Hepatocyte (in vitro differentiated cells): Measurements from ENCODE around the gene CDK2AP2. TPM values are rescaled to one million over a fixed set of nuclear protein-coding genes. Genes with fewer than 3 reads are reported as not detected.

Source experiments
- DNase-seq: peaks from one replicate; pipeline ENCODE4 v3.0.0-alpha.2; 2016; ENCODE audit warnings: low spot score
- H2AFZ ChIP-seq: fragments of 200-600 bp; sonication (generic); 2 replicates; pipeline ENCODE4 v1.6.0; 2016; ENCODE audit warnings: antibody characterized with exemption, mild to moderate bottlenecking
- H3K27ac ChIP-seq: fragments of 200-600 bp; sonication (generic); 2 replicates; pipeline ENCODE4 v1.5.1; 2016; ENCODE audit warnings: mild to moderate bottlenecking
- H3K27me3 ChIP-seq: fragments of 200-600 bp; sonication (generic); 2 replicates; pipeline ENCODE4 v1.6.1; 2016
- H3K36me3 ChIP-seq: fragments of 200-600 bp; sonication (generic); replicated peaks from 2 replicates; pipeline ENCODE4 v1.5.1; 2016; ENCODE audit warnings: low read depth; ENCODE audit not compliant: insufficient read depth
- H3K4me1 ChIP-seq: fragments of 200-600 bp; sonication (generic); 2 replicates; pipeline ENCODE4 v1.5.1; 2016; ENCODE audit warnings: mild to moderate bottlenecking, moderate library complexity; ENCODE audit not compliant: insufficient read depth
- H3K4me2 ChIP-seq: fragments of 200-600 bp; sonication (generic); 2 replicates; pipeline ENCODE4 v1.6.0; 2016
- H3K4me3 ChIP-seq: fragments of 200-600 bp; sonication (generic); 2 replicates; pipeline ENCODE4 v1.5.1; 2016; ENCODE audit warnings: mild to moderate bottlenecking
- H3K79me2 ChIP-seq: fragments of 200-600 bp; sonication (generic); 2 replicates; pipeline ENCODE4 v1.6.0; 2017; ENCODE audit warnings: mild to moderate bottlenecking
- H3K9me2 ChIP-seq: fragments of 200-600 bp; sonication (generic); replicated peaks from 2 replicates; pipeline ENCODE4 v1.6.0; 2017; ENCODE audit warnings: mild to moderate bottlenecking; ENCODE audit not compliant: insufficient read depth
- H3K9me3 ChIP-seq: fragments of 200-600 bp; sonication (generic); 2 replicates; pipeline ENCODE4 v1.5.1; 2016; ENCODE audit warnings: low read depth, mild to moderate bottlenecking
- H4K20me1 ChIP-seq: fragments of 200-600 bp; sonication (generic); 2 replicates; pipeline ENCODE4 v1.6.0; 2016; ENCODE audit warnings: mild to moderate bottlenecking; ENCODE audit not compliant: insufficient read depth, poor library complexity, severe bottlenecking
- CTCF ChIP-seq: fragments of 200-600 bp; sonication (generic); IDR thresholded peaks from 2 replicates; pipeline ENCODE4 v1.5.1; 2016; ENCODE audit warnings: antibody characterized with exemption, mild to moderate bottlenecking; ENCODE audit not compliant: poor library complexity
- EZH2 ChIP-seq: fragments of 200-600 bp; sonication (generic); IDR thresholded peaks from 2 replicates; pipeline ENCODE4 v1.6.1; 2016; ENCODE audit warnings: antibody characterized with exemption, mild to moderate bottlenecking, borderline replicate concordance
- EZH2phosphoT487 ChIP-seq: fragments of 200-600 bp; sonication (generic); IDR thresholded peaks from one replicate; pipeline ENCODE4 v1.6.1; 2018; ENCODE audit warnings: antibody characterized with exemption, mild to moderate bottlenecking, low read depth, moderate library complexity; ENCODE audit not compliant: unreplicated experiment, severe bottlenecking
- WGBS: methylation state at CpG from one replicate; pipeline ENCODE4 v1.1.6; 2016; ENCODE audit warnings: low lambda C conversion rate; ENCODE audit errors: missing lambda C conversion rate; 5-methylcytosine and 5-hydroxymethylcytosine counted together
- polyA plus RNA-seq: library from polyadenylated mRNA; unstranded; fragments of >200 nt; fragmentation: Nextera tagmentation; extraction: Ambion mirVana; gene quantifications from 2 replicates; pipeline ENCODE4 v1.2.1, GENCODE V29; 2016
- total RNA-seq: library from RNA; depleted of rRNA; stranded (reverse); fragments of >200 nt; gene quantifications from 2 replicates; pipeline ENCODE4 v1.2.3, GENCODE V29; 2014

Gene CDK2AP2
- total and polyA plus RNA-seq, 2 experiments from 2014 or later, result 47.3 to 177 TPM

- WGBS, result 91% methylated on average over 18 of the region's 24 CpGs
- no peaks in the 10 kb centered on the region for H3K79me2 ChIP-seq
- no peak overlapping the region for H3K4me3 ChIP-seq
- no peaks in the 10 kb centered on the region for H3K27me3 ChIP-seq
- H2AFZ ChIP-seq, result no peak overlapping the region
- no peaks in the 10 kb centered on the region for H3K9me3 ChIP-seq
- H4K20me1 ChIP-seq, result no peaks in the 10 kb centered on the region
- no peak for TF ChIP-seq CTCF
- no peak for TF ChIP-seq EZH2phosphoT487
- DNase-seq, result no peak
- H3K9me2 ChIP-seq, result no peaks in the 10 kb centered on the region
- H3K4me1 ChIP-seq, result no peaks in the 10 kb centered on the region
- H3K4me2 ChIP-seq, result no peak overlapping the region
- no peaks in the 10 kb centered on the region for H3K36me3 ChIP-seq
- H3K27ac ChIP-seq, result no peak overlapping the region
Measured at GRCh38 chr11:67491276-67492068, 16.5 kb downstream of the CDK2AP2 start.

GRCh38 chr11:67490727-67491065 is 17.3 kb downstream of the CDK2AP2 start:
- H3K4me1 ChIP-seq, result no peaks in the 10 kb centered on the region
- TF ChIP-seq EZH2phosphoT487 (no peak), EZH2 (no peak), CTCF (no peak)
- H3K27me3 ChIP-seq, result no peaks in the 10 kb centered on the region
- no peak overlapping the region for H3K4me3 ChIP-seq
- H3K9me2 ChIP-seq, result no peaks in the 10 kb centered on the region
- WGBS, result 95% methylated on average over 12 of the region's 15 CpGs
- no peak overlapping the region for H3K27ac ChIP-seq
- no peaks in the 10 kb centered on the region for H3K36me3 ChIP-seq
- no peak overlapping the region for H2AFZ ChIP-seq
- H4K20me1 ChIP-seq, result no peaks in the 10 kb centered on the region
- H3K79me2 ChIP-seq, result peaks cover 4% of the 10 kb centered on the region
- no peak for DNase-seq
- no peaks in the 10 kb centered on the region for H3K9me3 ChIP-seq
- H3K4me2 ChIP-seq, result no peak overlapping the region

- Histone ChIP-seq H3K27ac (no peak overlapping the region), H3K27me3 (no peaks in the 10 kb centered on the region), H3K4me3 (no peak overlapping the region), H3K4me2 (no peak overlapping the region), H3K9me3 (no peaks in the 10 kb centered on the region), H3K79me2 (peaks cover 8% of the 10 kb centered on the region), H3K4me1 (no peaks in the 10 kb centered on the region), H2AFZ (no peak overlapping the region), H3K9me2 (no peaks in the 10 kb centered on the region), H3K36me3 (no peaks in the 10 kb centered on the region), H4K20me1 (no peaks in the 10 kb centered on the region)
- WGBS, result 93% methylated on average over 21 of the region's 23 CpGs
- no peak for DNase-seq
- TF ChIP-seq EZH2phosphoT487 (no peak), EZH2 (no peak), CTCF (no peak)
Measured at GRCh38 chr11:67489885-67490726, 17.9 kb downstream of the CDK2AP2 start.
